Measurements from ENCODE around the gene PLET1. TPM values are rescaled to one million over a fixed set of nuclear protein-coding genes. Genes with fewer than 3 reads are reported as not detected.

The PLET1 gene
- total and polyA plus RNA-seq, 2 experiments from 2014 or later, result not detected

- Histone ChIP-seq H3K27me3 (replicated peaks; ENCODE audit: insufficient read depth) (no peaks in the 10 kb centered on the region), H3F3A (ENCODE audit: insufficient read depth) (peaks cover 24% of the 10 kb centered on the region), H3K9me3 (ENCODE audit: low read depth) (no peaks in the 10 kb centered on the region), H3K9me2 (ENCODE audit: insufficient read depth) (no peaks in the 10 kb centered on the region), H3K4me3 (peak overlapping the region; percentile 83), H3K4me1 (ENCODE audit: insufficient read depth) (peaks cover 32% of the 10 kb centered on the region), H3K9ac (peak overlapping the region; percentile 93), H3K4me2 (ENCODE audit: unreplicated experiment) (peak overlapping the region; percentile 88), H3K79me2 (ENCODE audit: insufficient read depth) (peaks cover 51% of the 10 kb centered on the region), H4K20me1 (ENCODE audit: insufficient read depth) (no peaks in the 10 kb centered on the region), H3K36me3 (ENCODE audit: low read depth) (peaks cover 10% of the 10 kb centered on the region; the same call in 1 of the 2 replicates), H2AFZ (no peak overlapping the region; the same call in 1 of the 2 replicates), H3K27ac (peak overlapping the region; percentile 98)
- DNase-seq, result peak; percentile 48
- TF ChIP-seq EZH2 (IDR thresholded peaks at IDR 0.05; ENCODE audit: insufficient read depth, poor library complexity, severe bottlenecking) (no peak), EZH2phosphoT487 (IDR thresholded peaks at IDR 0.05; ENCODE audit: insufficient read depth, low read depth) (no peak)
- whole genome bisulfite sequencing, 2 experiments (ENCODE audit: low coverage in 1 of 2, low lambda C conversion rate in 2 of 2, missing lambda C conversion rate in 2 of 2), result 51% methylated on average over 4 of the region's 4 CpGs
- in situ Hi-C loops (cut with MboI), result no loop called here
Observed at GRCh38 chr11:112227471-112227870, 33.2 kb downstream of the PLET1 start.

GRCh38 chr11:112226831-112227401, 33.7 kb downstream of the PLET1 start:
- Histone ChIP-seq H3K4me1 (ENCODE audit: insufficient read depth) (peaks cover 32% of the 10 kb centered on the region), H3K36me3 (ENCODE audit: low read depth) (peaks cover 8% of the 10 kb centered on the region; the same call in 1 of the 2 replicates), H3K9me3 (ENCODE audit: low read depth) (no peaks in the 10 kb centered on the region), H4K20me1 (ENCODE audit: insufficient read depth) (no peaks in the 10 kb centered on the region), H3K79me2 (ENCODE audit: insufficient read depth) (peaks cover 45% of the 10 kb centered on the region), H3K4me2 (ENCODE audit: unreplicated experiment) (peak overlapping the region; percentile 88), H3K27ac (peak overlapping the region; percentile 98), H3F3A (ENCODE audit: insufficient read depth) (peaks cover 24% of the 10 kb centered on the region), H2AFZ (peak overlapping the region; percentile 94), H3K9me2 (ENCODE audit: insufficient read depth) (no peaks in the 10 kb centered on the region), H3K9ac (peak overlapping the region; percentile 93), H3K4me3 (peak overlapping the region; percentile 83), H3K27me3 (replicated peaks; ENCODE audit: insufficient read depth) (no peaks in the 10 kb centered on the region)
- in situ Hi-C loops (cut with MboI), result no loop called here
- DNase-seq, result peak; percentile 69
- WGBS, 2 experiments (ENCODE audit: low coverage in 1 of 2, low lambda C conversion rate in 2 of 2, missing lambda C conversion rate in 2 of 2), result 2% methylated on average over 16 of the region's 16 CpGs
- TF ChIP-seq EZH2 (IDR thresholded peaks at IDR 0.05; ENCODE audit: insufficient read depth, poor library complexity, severe bottlenecking) (no peak), EZH2phosphoT487 (IDR thresholded peaks at IDR 0.05; ENCODE audit: insufficient read depth, low read depth) (no peak)

- Histone ChIP-seq H3K9me3 (ENCODE audit: low read depth) (no peaks in the 10 kb centered on the region), H4K20me1 (ENCODE audit: insufficient read depth) (no peaks in the 10 kb centered on the region), H3K4me1 (ENCODE audit: insufficient read depth) (peaks cover 32% of the 10 kb centered on the region), H3K4me2 (ENCODE audit: unreplicated experiment) (peak within 1 kb of the TSS; percentile 88), H3K36me3 (ENCODE audit: low read depth) (peaks cover 8% of the 10 kb centered on the region; the same call in 1 of the 2 replicates), H3K27ac (peak within 1 kb of the TSS; percentile 98), H3K9me2 (ENCODE audit: insufficient read depth) (no peaks in the 10 kb centered on the region), H3K79me2 (ENCODE audit: insufficient read depth) (peaks cover 39% of the 10 kb centered on the region), H2AFZ (peak within 1 kb of the TSS; percentile 94), H3K4me3 (peak within 1 kb of the TSS; percentile 83), H3K27me3 (replicated peaks; ENCODE audit: insufficient read depth) (no peaks in the 10 kb centered on the region), H3K9ac (peak within 1 kb of the TSS; percentile 93), H3F3A (ENCODE audit: insufficient read depth) (peaks cover 24% of the 10 kb centered on the region)
- no peak for TF ChIP-seq EZH2phosphoT487 (IDR thresholded peaks at IDR 0.05; ENCODE audit: insufficient read depth, low read depth)
- TF ChIP-seq EZH2 (IDR thresholded peaks at IDR 0.05; ENCODE audit: insufficient read depth, poor library complexity, severe bottlenecking), result no peak
- in situ Hi-C loops (cut with MboI), result no loop called here
- 0 to 1% methylated on average over 50 to 63 of the region's 70 CpGs for WGBS, 2 experiments (ENCODE audit: low coverage in 1 of 2, low lambda C conversion rate in 2 of 2, missing lambda C conversion rate in 2 of 2)
- peak; percentile 97 for DNase-seq
Observed at GRCh38 chr11:112226062-112226830, 34.4 kb downstream of the PLET1 start, which contains the start of gene PTS. Gene PTS (plus strand): TSS chr11:112226428. CDS start chr11:112226444, 16 bp downstream.

GRCh38 chr11:112225753-112226061, 35.0 kb downstream of the PLET1 start:
- Histone ChIP-seq H3K36me3 (ENCODE audit: low read depth) (peaks cover 5% of the 10 kb centered on the region; the same call in 1 of the 2 replicates), H3K4me3 (peak overlapping the region; percentile 83), H3K4me2 (ENCODE audit: unreplicated experiment) (peak overlapping the region; percentile 88), H3K9ac (peak overlapping the region; percentile 93), H3K27me3 (replicated peaks; ENCODE audit: insufficient read depth) (no peaks in the 10 kb centered on the region), H4K20me1 (ENCODE audit: insufficient read depth) (no peaks in the 10 kb centered on the region), H3K9me2 (ENCODE audit: insufficient read depth) (no peaks in the 10 kb centered on the region), H3K27ac (peak overlapping the region; percentile 98), H3K9me3 (ENCODE audit: low read depth) (no peaks in the 10 kb centered on the region), H3K79me2 (ENCODE audit: insufficient read depth) (peaks cover 34% of the 10 kb centered on the region), H3F3A (ENCODE audit: insufficient read depth) (peaks cover 24% of the 10 kb centered on the region), H2AFZ (peak overlapping the region; percentile 94), H3K4me1 (ENCODE audit: insufficient read depth) (peaks cover 32% of the 10 kb centered on the region)
- in situ Hi-C loops (cut with MboI), result no loop called here
- WGBS, 2 experiments (ENCODE audit: low coverage in 1 of 2, low lambda C conversion rate in 2 of 2, missing lambda C conversion rate in 2 of 2), result 4 to 6% methylated on average over 6 to 8 of the region's 8 CpGs
- peak; percentile 89 for DNase-seq
- TF ChIP-seq EZH2 (IDR thresholded peaks at IDR 0.05; ENCODE audit: insufficient read depth, poor library complexity, severe bottlenecking), result no peak
- TF ChIP-seq EZH2phosphoT487 (IDR thresholded peaks at IDR 0.05; ENCODE audit: insufficient read depth, low read depth), result no peak

Measured in GM23248 (cell line).